Superior temporal gyrus (tissue), 1 donor: ENCODE results near the gene TEX19.
"Not testable (repeated sequence)": the region's sequence is repeated elsewhere in the genome, so short reads cannot be mapped to it uniquely, and the experiment has no call there.

Experiments used
- DNase-seq: peaks from one replicate; pipeline ENCODE4 v3.0.0-alpha.2; 2016; ENCODE audit errors: extremely low spot score

Gene TEX19

GRCh38 chr17:82411396-82412053, 52.5 kb downstream of the TEX19 start:
- DNase-seq = no peak

- not testable (repeated sequence) for DNase-seq
These were observed 53.0 kb downstream of the TEX19 start for GRCh38 chr17:82412081-82412480.

DNA sequence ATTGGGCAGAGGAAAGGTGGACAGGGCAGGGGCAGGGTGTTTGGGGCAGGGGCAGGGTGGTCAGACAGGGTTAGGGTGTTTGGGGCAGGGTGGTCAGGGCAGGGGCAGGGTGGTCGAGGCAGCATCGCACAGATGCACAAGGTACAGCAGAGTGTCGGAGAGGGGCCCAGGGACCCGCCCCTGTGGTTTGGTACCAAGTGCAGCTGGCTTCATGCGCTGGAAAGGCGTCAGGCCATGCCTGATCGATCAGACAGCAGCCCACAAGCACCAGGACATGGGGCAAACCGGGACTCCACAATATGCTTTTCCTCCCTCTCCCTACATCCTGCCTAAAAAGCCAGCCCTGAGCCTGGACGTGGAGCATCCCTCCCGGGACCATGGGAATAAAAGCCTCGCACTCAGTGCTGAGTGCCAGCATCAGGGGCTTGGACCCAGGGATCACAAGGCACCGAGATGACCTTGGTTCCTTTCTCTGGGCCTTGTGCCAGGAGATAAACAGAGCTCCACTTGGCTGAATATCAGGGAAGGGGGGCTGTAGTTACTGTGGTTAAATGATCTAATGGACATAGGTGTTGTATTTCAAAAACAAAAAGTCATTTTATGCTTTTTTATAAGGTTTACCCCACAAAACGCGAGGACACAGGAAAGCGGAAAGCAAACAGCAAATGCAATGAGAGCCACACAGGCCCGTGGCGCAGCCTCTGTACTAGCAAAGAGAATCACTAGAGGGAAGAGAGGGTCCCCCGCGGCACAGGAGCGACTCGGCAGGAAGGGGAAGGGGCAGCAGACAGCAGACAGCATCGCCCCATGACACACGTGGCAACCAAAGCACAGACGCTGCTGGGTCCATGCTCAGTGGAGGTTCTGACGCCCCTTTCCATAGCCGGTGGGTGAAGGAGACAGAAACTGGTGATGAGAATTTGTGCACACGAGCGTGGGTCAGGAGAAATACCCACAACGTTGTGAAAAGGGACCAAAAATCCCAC, 53.8 kb downstream of the TEX19 start:
- no peak for DNase-seq
